Measurements from ENCODE around the gene BTBD9. TPM values are rescaled to one million over a fixed set of nuclear protein-coding genes. Genes with fewer than 3 reads are reported as not detected.

Gene BTBD9
- total RNA-seq, 1 donor from 2014 or later, result 14.9 TPM

Other genes with a start within 250 kb of the BTBD9 start
- gene GLO1, start 63.2 kb upstream of the BTBD9 start, total RNA-seq, result 85.5 TPM
- gene DNAH8, start 75.4 kb upstream of the BTBD9 start, total RNA-seq, result 0.03 TPM

Measured in Right ventricle myocardium superior (tissue), 1 donor.